GM18873 (cell line): ENCODE data around the gene ABCC6.
"Not testable (repeated sequence)": the region's sequence is repeated elsewhere in the genome, so short reads cannot be mapped to it uniquely, and the experiment has no call there.

Experiments used
- ATAC-seq: cut with Tn5 transposase; IDR thresholded peaks from one replicate; pipeline ENCODE4 v1.9.1; 2021; ENCODE audit warnings: mild to moderate bottlenecking, moderate library complexity, moderate number of reproducible peaks; ENCODE audit not compliant: unreplicated experiment, low FRiP score

The ABCC6 gene

GRCh38 chr16:16163571-16163970, 59.7 kb downstream of the ABCC6 start:
- no peak for ATAC-seq

GRCh38 chr16:16163109-16163508, 60.2 kb downstream of the ABCC6 start:
- ATAC-seq: no peak

DNA sequence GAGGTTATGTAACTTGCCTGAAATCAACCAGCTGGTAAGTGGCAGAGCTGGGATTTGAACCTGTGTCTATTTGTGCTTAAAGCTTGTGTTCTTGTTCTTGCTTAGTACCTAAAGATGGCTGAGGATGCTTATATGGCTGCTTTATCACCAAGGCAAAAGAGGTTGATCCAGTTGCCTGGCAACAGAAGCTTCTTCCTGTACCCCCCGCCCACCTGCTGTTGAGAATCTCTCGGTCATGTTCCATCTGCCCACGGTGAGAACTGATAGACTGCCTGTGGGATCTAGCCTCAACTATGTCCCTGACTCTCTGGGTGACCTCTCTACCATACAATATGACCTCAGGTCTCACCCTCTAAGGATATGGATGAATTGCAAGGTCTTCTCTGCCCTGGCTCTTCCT, 60.7 kb downstream of the ABCC6 start:
- no peak for ATAC-seq

- ATAC-seq: not testable (repeated sequence)
Measured at GRCh38 chr16:16161840-16162239, 61.5 kb downstream of the ABCC6 start.

DNA sequence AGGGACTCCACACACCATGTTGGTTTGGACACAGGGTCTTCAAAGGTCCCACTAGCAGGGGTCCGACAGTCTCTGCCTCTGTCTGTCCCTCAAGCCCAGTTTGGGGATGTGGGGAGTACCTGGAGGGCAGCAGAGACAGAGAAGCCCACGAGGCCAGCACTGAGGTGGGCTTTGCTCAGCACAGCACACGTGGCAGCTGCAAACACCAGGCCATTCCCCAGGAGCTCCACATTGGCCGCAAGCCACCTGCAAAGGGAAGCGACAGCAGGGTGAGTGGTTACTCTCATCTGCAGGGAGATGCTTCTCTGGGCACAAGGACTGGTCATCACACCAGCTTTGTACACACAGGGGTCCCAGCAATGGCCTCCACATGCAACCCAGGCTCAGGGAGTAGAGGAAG, 62.0 kb downstream of the ABCC6 start:
- no peak for ATAC-seq

DNA sequence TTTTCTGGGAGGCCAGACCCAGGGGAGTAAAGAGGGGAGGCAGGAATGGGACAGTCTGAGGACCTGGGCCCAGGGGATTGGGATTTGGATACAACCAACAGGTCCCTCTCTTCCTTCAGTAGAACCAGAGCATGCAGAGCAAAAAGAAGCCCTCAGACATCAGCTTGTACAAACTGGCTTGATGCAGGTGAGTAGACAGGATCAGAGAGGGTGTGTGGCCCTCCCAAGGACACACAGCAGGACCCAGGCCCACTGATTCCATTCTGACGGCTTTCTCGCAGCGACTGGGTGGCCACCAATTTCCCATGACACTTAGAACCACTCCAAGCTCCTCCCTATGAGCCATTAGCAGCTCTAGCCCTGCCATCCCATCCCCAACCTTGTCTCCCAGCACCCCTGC, 63.6 kb downstream of the ABCC6 start:
- no peak for ATAC-seq

GRCh38 chr16:16158741-16159374, 64.4 kb downstream of the ABCC6 start:
- no peak for ATAC-seq

- ATAC-seq: no peak
Measured at GRCh38 chr16:16158082-16158658, 65.1 kb downstream of the ABCC6 start.

GRCh38 chr16:16157166-16157565, 66.1 kb downstream of the ABCC6 start:
- ATAC-seq: no peak

GRCh38 chr16:16155234-16155633, 68.1 kb downstream of the ABCC6 start:
- no peak for ATAC-seq

DNA sequence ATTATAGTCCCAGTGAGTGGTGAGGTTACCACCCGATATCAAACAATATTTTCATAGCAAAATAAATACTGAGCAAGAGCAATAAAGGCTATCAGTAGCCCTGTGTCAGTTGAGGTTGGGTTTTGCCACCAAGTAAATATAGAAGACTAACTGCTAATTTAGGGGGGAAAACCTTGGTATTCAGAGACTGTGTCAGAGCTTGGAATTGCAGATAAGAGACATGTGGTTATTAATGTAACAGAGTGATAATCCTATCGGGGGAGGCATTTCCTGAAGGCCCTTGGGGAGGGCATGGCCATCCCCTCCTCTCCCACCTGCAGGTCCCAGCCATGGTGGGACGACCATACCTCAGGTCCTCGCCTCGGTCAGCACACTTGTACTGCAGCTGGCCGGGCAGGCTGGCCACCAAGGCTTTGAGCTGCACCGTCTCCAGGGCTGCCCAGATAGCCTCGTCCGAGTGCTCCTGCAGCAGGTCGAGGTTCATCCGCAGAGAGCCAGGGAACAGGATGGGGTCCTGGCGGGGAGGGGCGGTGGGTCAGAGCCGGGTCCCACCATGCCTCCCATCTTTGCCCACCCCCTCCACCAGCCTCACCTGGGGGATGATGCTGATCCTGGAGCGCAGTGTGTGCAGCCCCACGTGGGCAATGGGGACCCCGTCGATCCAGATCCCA, 68.9 kb downstream of the ABCC6 start:
- ATAC-seq: no peak

DNA sequence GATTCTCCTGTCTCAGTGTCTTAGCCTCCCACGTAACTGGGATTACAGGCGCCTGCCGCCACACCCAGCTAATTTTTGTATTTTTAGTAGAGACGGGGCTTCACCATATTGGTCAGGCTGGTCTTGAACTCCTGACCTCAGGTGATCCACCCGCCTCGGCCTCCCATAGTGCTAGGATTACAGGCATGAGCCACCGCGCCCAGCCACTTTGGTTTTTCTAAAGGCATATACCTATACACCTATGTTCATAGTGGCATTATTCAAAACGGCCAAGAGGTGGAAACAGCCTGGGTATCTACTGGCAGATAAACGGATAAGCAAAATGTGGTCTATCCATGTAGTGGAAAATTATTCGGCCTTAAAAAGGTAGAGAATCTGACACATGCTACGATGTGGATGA, 70.3 kb downstream of the ABCC6 start:
- not testable (repeated sequence) for ATAC-seq

DNA sequence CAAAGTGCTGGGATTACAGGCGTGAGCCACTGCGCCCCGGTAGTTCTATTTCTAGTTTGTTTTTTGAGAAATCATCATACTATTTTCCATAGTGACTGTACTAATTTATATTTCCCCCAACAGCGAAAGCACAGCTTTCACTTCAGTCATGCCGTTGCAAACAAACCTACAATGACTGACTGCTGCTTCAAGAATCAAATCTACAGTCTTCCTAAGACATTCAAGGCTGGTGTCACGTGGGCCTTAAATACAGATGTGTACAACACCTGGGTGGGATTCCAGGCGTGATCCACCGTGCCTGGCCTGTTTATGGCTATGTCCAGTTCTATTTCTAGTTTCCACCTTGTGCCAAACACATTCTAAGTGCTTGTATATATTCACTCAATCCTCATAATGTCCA, 72.0 kb downstream of the ABCC6 start:
- no peak for ATAC-seq

DNA sequence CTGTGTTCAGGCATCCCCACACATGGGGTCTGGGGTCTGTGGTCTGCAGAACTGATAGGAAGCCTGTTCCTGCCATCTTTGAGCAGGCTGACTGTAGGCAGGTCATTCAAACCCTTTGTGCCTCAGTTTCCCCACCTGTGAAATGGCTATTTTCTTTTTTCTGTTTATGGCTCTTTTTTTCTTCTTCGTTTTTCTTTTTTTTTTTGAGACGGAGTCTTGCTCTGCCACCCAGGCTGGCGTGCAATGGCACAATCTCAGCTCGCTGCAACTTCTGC, 72.5 kb downstream of the ABCC6 start:
- ATAC-seq: no peak

DNA sequence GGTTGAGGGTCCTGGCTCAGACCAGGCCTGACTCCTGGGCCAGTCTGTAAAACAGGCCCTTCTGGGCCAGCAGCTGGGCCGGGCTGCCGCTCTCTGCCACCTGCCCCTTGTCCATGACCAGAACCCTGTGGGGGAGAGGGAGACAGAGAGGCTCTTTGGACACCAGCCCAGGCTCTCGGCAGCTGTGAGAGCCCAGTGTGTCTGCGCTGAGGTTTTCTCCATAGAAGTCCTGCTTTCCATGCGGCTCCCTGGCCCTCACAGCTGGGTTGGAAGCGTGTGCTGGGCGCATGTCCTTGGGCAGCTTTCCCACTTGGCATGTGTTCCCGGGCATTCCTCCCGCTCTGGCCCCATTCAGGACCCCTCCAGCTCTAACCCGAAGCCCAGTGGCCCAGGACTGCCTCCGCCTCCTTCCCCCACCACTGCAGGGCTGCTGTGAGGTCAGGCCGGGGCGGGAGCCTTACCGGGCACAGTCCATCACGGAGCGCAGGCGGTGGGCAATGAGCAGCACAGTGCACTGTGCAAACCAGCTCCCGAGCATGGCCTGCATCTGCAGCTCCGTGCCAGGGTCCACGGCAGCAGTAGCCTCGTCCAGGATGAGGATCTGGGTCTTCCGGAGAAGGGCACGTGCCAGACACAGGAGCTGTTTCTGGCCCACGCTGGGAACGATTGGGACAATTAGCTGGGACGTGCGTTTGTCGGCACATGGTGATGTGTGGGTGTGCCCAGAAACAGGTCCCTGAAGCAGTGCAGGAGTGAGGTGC, 73.0 kb downstream of the ABCC6 start:
- ATAC-seq: no peak

- ATAC-seq: no peak
Measured at GRCh38 chr16:16149710-16150116, 73.6 kb downstream of the ABCC6 start.

DNA sequence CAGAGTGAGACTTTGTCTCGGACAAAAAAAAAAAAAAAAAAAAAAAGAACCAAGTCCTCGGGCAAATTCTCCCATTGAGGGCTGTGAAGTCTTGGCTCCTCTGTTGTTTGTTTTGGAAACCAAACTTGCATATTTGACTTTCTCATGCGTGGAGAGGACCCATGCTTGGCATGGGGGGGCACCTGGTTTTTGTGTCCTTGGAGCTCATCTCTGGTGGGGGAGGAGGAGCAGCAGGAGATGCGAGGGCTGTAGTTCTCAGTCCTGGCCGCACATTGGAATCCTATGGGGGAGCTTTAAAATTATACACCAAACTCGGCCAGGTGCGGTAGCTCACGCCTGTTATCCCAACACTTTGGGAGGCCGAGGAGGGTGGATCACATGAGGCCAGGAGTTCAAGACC, 74.5 kb downstream of the ABCC6 start:
- no peak for ATAC-seq

DNA sequence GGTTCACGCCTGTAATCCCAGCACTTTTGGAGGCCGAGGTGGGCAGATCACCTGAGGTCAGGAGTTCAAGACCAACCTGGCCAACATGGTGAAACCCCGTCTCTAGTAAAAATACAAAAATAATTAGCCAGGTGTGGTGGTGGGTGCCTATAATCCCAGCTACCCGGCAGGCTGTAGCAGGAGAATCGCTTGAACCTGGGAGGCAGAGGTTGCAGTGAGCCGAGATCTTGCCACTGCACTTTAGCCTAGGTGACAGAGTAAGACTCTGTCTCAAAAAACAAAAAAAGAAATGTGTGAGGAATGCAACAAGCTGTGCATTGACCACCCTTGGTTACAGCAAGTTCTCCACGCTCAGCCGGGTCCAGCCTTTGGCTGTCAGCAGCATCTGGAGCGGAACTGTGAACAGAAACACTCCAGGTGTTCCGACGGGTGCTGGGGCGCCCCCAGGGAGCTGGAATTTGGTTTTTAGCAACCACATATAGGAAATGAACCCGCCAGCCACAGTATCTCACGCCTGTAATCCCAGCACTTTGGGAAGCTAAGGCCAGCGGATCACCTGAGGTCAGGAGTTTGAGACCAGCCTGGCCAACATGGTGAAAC, 75.2 kb downstream of the ABCC6 start:
- not testable (repeated sequence) for ATAC-seq

DNA sequence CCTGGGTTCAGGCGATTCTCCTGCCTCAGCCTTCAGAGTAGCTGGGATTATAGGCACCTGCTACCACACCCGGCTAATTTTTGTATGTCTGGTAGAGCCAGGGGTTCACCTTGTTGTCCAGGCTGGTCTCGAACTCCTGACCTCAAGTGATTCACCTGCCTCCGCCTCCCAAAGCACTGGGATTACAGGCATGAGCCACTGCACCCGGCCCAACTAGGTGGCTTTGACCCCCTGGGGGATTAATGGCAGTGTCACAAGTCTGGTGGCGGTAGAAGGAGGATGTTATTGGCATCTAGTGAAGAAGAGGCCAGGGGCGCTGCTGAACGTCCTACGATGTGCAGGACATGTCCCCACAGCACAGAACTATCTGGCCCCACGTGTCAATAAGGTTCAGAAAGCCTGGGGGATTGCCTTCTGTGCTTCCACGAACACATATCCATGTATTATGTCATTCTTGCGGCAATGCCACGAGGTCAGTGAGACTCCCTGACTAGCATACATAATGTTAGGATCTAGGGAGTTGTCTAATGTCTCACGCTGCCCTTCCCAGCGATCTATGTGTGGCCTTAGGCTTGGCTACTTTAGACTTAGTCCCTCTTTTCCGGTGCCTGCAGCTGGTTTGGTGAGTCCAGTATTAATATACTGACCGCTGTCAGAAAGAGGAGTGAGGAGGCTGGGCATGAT, 75.8 kb downstream of the ABCC6 start:
- ATAC-seq: no peak
